ENCODE results near the gene GSS.

GRCh38 chr20:35004051-35004725 is 48.6 kb upstream of the GSS start:
- TF ChIP-seq CTCF (IDR thresholded peaks at IDR 0.05), result no peak
- no peak for TF ChIP-seq POLR2AphosphoS5 (IDR thresholded peaks at IDR 0.05)
- TF ChIP-seq POLR2A (IDR thresholded peaks at IDR 0.05), result no peak

Measured in gastroesophageal sphincter (tissue), 3 donors.